ENCODE results near the gene SBF2.
"Not testable (repeated sequence)": the region's sequence is repeated elsewhere in the genome, so short reads cannot be mapped to it uniquely, and the experiment has no call there.

The SBF2 gene

DNA sequence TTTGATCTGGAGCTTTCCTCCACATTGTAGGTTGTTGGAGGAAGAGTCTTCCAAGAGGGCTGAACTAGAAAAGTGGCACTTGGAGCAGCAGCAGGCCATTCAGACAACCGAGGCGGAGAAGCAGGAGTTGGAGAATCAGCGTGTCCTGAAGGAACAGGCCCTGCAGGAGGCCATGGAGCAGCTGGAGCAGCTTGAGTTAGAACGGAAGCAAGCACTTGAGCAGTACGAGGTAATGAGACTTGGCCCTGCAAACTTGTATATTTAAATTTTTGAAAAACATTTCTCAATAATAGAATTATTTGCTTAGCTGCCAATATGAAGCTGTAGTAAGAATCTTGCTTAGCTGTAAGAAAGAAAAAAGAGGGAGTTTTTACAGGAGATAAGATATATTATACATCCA, 546.2 kb downstream of the SBF2 start:
- TF ChIP-seq FOXM1 (IDR thresholded peaks at IDR 0.05; ENCODE audit: borderline replicate concordance) (no peak), TARDBP (IDR thresholded peaks at IDR 0.05) (no peak), BHLHE40 (IDR thresholded peaks at IDR 0.05; ENCODE audit: borderline replicate concordance) (no peak), SUZ12 (IDR thresholded peaks at IDR 0.05) (no peak), ELF4 (IDR thresholded peaks at IDR 0.05) (no peak), SP1 (IDR thresholded peaks at IDR 0.05) (no peak), FOXA1 (IDR thresholded peaks at IDR 0.05) (no peak), L3MBTL2 (conservative IDR thresholded peaks at IDR 0.05) (no peak), ZNF384 (IDR thresholded peaks at IDR 0.05) (no peak), HDGF (IDR thresholded peaks at IDR 0.05; ENCODE audit: borderline replicate concordance) (no peak), ARNT (IDR thresholded peaks at IDR 0.05) (no peak), CTBP1 (IDR thresholded peaks at IDR 0.05; ENCODE audit: borderline replicate concordance) (no peak), NFRKB (IDR thresholded peaks at IDR 0.05) (no peak), LEF1 (IDR thresholded peaks at IDR 0.05; ENCODE audit: borderline replicate concordance) (no peak), FOXK2 (IDR thresholded peaks at IDR 0.05) (no peak)
- TF ChIP-seq, protein P1, sequence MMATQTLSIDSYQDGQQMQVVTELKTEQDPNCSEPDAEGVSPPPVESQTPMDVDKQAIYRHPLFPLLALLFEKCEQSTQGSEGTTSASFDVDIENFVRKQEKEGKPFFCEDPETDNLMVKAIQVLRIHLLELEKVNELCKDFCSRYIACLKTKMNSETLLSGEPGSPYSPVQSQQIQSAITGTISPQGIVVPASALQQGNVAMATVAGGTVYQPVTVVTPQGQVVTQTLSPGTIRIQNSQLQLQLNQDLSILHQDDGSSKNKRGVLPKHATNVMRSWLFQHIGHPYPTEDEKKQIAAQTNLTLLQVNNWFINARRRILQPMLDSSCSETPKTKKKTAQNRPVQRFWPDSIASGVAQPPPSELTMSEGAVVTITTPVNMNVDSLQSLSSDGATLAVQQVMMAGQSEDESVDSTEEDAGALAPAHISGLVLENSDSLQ (IDR thresholded peaks at IDR 0.05): no peak
- DNase-seq (ENCODE audit: extremely low spot score): no peak
- POLR2A ChIA-PET: interaction anchor here (0.6 to 1.1 kb wide), 2 partner anchors 12 to 230 kb away, joined by 3 to 4 read pairs; no protein-coding TSS in a partner anchor
- CTCF ChIA-PET: interaction anchor here (0.9 to 1.6 kb wide), 3 partner anchors 128 to 141 kb away, joined by 3 to 4 read pairs (median 4); no protein-coding TSS in a partner anchor

DNA sequence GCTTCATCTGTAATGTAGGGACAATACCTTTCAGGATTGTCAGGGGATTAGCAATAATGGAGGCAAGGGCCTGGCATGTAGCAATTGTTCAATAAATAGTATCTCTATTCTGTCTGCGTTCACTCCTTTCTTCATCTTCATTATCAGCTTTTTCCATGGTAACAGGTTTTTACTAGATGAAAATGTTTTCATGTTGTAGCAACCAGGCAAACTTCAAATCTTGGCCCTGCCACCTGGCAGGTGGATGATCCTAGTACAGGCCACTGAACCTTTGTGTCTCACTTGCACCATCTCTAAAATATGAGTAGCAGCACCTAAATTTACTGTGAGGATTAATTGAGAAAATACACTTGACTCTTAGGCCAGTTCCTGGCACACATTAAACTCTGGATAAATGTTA, 546.8 kb downstream of the SBF2 start:
- no peak for TF ChIP-seq FOXM1 (IDR thresholded peaks at IDR 0.05; ENCODE audit: borderline replicate concordance)
- no peak for TF ChIP-seq FOXK2 (IDR thresholded peaks at IDR 0.05)
- no peak for TF ChIP-seq ELF4 (IDR thresholded peaks at IDR 0.05)
- no peak for TF ChIP-seq HDGF (IDR thresholded peaks at IDR 0.05; ENCODE audit: borderline replicate concordance)
- TF ChIP-seq ZNF384 (IDR thresholded peaks at IDR 0.05): no peak
- no peak for TF ChIP-seq LEF1 (IDR thresholded peaks at IDR 0.05; ENCODE audit: borderline replicate concordance)
- no peak for TF ChIP-seq ARNT (IDR thresholded peaks at IDR 0.05)
- no peak for TF ChIP-seq SP1 (IDR thresholded peaks at IDR 0.05)
- TF ChIP-seq SUZ12 (IDR thresholded peaks at IDR 0.05): no peak
- TF ChIP-seq TARDBP (IDR thresholded peaks at IDR 0.05): no peak
- TF ChIP-seq FOXA1 (IDR thresholded peaks at IDR 0.05): no peak
- no peak for TF ChIP-seq L3MBTL2 (conservative IDR thresholded peaks at IDR 0.05)
- TF ChIP-seq, protein P1 (IDR thresholded peaks at IDR 0.05): no peak
- TF ChIP-seq CTBP1 (IDR thresholded peaks at IDR 0.05; ENCODE audit: borderline replicate concordance): no peak
- TF ChIP-seq NFRKB (IDR thresholded peaks at IDR 0.05): no peak
- TF ChIP-seq BHLHE40 (IDR thresholded peaks at IDR 0.05; ENCODE audit: borderline replicate concordance): no peak
- no peak for DNase-seq (ENCODE audit: extremely low spot score)
- CTCF ChIA-PET: interaction anchor here (1.6 kb wide), 1 partner anchor 140 kb away, joined by 3 read pairs; no protein-coding TSS in a partner anchor
- POLR2A ChIA-PET: no interaction called here

DNA sequence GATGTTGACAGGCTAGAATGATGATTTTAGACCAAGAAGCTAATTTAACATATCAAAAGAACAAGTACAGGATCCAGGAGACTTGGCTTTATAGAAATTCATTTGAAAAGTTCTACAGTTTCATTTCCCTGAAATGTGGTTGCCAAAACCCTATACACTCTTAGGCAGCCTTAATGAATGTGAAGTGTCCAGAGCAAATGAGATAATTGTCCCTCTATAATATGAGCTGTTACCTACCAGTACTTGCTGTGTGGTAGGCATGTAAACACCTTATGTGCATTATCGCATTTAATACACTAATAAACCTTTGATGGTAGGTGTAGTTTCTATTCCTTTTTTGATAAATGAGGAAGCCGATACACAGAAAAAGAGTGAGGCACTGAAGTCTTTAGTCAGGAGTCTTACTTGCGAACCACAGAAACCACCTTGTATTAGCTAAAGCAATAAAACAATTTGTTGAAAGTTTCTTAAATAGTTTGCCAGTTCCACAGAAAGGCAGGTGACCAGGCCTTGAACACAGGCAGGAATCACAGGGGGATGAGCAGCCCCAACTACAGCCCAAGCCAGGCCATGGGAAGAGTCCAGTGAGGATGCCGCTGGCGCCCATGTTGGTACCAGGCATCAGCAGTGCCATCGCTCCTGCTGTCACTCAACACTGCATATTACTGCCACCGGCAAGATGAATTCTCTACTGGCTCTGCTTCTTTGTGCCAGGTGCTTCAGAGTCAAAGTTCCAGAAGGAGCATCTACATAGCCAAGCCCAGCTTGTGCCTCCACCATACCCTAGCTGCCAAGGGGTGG, 548.4 kb downstream of the SBF2 start:
- ChIA-PET POLR2A (no interaction called here), CTCF (interaction anchor here (0.8 kb wide), 1 partner anchor 133 kb away, joined by 3 read pairs; no protein-coding TSS in a partner anchor)
- DNase-seq (ENCODE audit: extremely low spot score): no peak
- TF ChIP-seq ZNF384 (IDR thresholded peaks at IDR 0.05) (no peak), FOXK2 (IDR thresholded peaks at IDR 0.05) (no peak), LEF1 (IDR thresholded peaks at IDR 0.05; ENCODE audit: borderline replicate concordance) (no peak), NFRKB (IDR thresholded peaks at IDR 0.05) (no peak), FOXM1 (IDR thresholded peaks at IDR 0.05; ENCODE audit: borderline replicate concordance) (no peak), SP1 (IDR thresholded peaks at IDR 0.05) (no peak), BHLHE40 (IDR thresholded peaks at IDR 0.05; ENCODE audit: borderline replicate concordance) (no peak), CTBP1 (IDR thresholded peaks at IDR 0.05; ENCODE audit: borderline replicate concordance) (no peak), SUZ12 (IDR thresholded peaks at IDR 0.05) (no peak), L3MBTL2 (conservative IDR thresholded peaks at IDR 0.05) (no peak), FOXA1 (IDR thresholded peaks at IDR 0.05) (no peak), ARNT (IDR thresholded peaks at IDR 0.05) (no peak)
- TF ChIP-seq, protein P1 (IDR thresholded peaks at IDR 0.05): no peak

DNA sequence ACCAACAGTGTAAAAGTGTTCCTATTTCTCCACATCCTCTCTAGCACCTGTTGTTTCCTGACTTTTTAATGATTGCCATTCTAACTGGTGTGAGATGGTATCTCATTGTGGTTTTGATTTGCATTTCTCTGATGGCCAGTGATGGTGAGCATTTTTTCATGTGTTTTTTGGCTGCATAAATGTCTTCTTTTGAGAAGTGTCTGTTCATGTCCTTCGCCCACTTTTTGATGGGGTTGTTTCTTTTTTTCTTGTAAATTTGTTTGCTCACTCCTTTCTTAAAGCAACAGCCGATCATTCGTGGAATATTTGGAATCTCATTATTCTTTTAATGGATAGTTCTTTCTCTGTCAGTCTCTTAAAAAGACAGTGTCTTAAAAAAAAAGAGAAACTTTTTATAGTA, 550.5 kb downstream of the SBF2 start:
- CTCF ChIA-PET; DNase-seq (ENCODE audit: extremely low spot score); POLR2A ChIA-PET: not testable (repeated sequence)

DNA sequence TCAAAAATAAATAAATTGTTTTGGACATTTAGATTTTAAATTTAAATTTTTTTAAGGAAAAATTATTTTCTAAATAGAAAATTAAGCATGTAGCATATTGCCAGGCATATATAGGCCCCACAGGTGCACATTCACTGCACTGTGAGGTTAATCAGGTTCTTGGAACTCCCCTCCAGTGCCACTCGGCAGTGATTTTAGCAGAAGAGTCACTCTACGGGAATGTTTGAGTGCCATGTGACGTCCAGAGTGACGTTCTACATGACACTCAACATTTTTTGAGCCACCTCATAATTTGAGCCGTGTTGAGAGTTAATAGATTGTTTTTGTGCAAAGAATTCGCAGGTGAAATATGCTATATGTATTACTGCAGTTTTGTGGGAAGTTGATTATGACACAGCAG, 552.8 kb downstream of the SBF2 start:
- TF ChIP-seq ELF4 (IDR thresholded peaks at IDR 0.05) (no peak), NFRKB (IDR thresholded peaks at IDR 0.05) (no peak), HDGF (IDR thresholded peaks at IDR 0.05; ENCODE audit: borderline replicate concordance) (no peak), ZNF384 (IDR thresholded peaks at IDR 0.05) (no peak), FOXM1 (IDR thresholded peaks at IDR 0.05; ENCODE audit: borderline replicate concordance) (no peak), SP1 (IDR thresholded peaks at IDR 0.05) (no peak), L3MBTL2 (conservative IDR thresholded peaks at IDR 0.05) (no peak), SUZ12 (IDR thresholded peaks at IDR 0.05) (no peak), TARDBP (IDR thresholded peaks at IDR 0.05) (no peak), FOXA1 (IDR thresholded peaks at IDR 0.05) (no peak), LEF1 (IDR thresholded peaks at IDR 0.05; ENCODE audit: borderline replicate concordance) (no peak), FOXK2 (IDR thresholded peaks at IDR 0.05) (no peak), BHLHE40 (IDR thresholded peaks at IDR 0.05; ENCODE audit: borderline replicate concordance) (no peak), CTBP1 (IDR thresholded peaks at IDR 0.05; ENCODE audit: borderline replicate concordance) (no peak), ARNT (IDR thresholded peaks at IDR 0.05) (no peak)
- TF ChIP-seq, protein P1 (IDR thresholded peaks at IDR 0.05): no peak
- DNase-seq (ENCODE audit: extremely low spot score): no peak
- ChIA-PET POLR2A (no interaction called here), CTCF (no interaction called here)

All from HEK293T (cell line).